G401.6 (cell line): Measurements from ENCODE around the gene PARM1.
"Not testable (repeated sequence)": the region's sequence is repeated elsewhere in the genome, so short reads cannot be mapped to it uniquely, and the experiment has no call there.

ENCODE experiments used
- FAIRE-seq: peaks from 2 replicates; lab custom pipeline; 2012; peaks lifted over from hg19 to GRCh38; lab: Jason Lieb, UNC

Gene PARM1

DNA sequence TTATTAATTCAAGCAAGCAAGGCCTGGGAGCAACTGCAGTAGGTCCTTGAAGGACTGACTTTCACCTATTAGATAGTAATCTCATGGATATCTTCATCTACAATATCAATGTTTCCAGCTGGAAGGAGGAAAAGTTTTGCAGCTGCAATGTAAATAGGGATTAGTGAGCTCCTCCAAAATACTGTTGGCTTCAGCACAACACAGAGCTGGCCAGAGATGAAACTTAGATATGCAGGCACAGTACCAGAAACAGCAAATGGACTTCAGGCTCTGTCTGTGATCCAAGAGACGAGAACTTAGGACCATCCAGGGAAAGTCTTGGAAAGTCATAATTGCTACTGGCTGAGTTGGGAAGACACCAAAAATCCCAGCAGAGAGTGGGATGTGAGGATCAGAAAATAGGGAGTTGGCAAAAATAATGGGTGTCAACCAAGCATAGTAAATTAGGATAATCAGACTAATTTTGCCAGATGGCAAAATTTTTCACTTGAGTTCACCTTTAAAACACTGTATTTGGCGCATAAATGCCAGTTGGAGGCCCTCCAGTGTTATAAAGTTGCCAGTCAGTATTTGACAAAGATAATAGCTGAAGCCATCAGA is 57.5 kb downstream of the PARM1 start:
- no peak for FAIRE-seq

GRCh38 chr4:74994436-74994835 is 61.5 kb downstream of the PARM1 start:
- FAIRE-seq, result not testable (repeated sequence)

DNA sequence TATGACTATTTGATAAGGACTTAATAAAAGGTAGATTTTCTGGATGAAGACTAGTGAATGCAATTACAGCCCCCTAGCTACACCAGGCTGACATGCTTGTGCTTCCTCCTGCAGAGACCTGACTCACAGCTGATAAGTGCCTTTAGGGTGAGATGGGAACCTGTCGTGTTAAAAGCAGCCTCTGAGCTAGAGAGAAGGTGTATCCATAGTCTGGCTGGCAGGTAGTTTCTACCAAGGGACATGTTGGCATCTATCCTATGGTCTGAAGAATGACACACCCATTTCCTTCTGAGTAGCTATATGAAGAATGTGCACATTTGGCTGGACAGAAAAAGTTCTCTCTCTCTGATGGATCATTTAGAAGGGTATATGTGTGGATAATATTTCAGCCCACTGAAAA is 64.1 kb downstream of the PARM1 start:
- no peak for FAIRE-seq

DNA sequence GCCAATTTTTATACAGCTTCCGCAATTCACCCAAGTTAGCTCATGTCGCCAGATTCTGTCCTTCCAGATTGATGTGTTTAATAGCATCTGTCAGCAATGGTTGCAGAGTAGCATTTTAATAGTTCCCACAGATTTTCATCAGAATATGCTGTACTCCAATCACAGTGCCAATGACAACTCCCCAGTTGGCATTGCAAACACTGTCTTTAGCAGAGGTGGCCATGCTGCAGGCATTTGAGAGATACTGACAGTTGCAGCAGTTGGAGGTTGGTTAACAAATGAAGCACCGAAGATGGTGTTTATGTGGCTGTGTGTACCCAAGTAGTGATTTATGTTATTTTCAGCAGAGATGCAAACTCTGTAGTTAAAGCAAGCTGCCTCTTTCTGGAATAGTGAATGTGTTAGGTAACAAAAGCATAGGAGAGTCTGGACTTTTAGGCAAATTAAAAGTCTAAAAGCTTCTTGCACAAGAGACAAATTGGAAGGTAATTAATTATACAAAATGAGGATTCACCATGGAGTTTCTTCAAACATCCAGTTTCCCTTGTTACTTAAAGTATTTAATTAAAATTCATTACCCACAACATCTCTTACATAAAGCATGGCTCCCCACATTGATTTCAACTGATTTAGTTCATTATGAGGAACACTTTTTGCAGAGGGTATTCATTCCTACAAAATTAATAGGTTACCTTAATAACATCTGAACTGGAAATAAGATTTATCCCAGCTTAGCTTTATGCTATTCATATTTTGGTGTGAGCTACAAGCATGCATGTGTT is 65.2 kb downstream of the PARM1 start:
- FAIRE-seq, result no peak

DNA sequence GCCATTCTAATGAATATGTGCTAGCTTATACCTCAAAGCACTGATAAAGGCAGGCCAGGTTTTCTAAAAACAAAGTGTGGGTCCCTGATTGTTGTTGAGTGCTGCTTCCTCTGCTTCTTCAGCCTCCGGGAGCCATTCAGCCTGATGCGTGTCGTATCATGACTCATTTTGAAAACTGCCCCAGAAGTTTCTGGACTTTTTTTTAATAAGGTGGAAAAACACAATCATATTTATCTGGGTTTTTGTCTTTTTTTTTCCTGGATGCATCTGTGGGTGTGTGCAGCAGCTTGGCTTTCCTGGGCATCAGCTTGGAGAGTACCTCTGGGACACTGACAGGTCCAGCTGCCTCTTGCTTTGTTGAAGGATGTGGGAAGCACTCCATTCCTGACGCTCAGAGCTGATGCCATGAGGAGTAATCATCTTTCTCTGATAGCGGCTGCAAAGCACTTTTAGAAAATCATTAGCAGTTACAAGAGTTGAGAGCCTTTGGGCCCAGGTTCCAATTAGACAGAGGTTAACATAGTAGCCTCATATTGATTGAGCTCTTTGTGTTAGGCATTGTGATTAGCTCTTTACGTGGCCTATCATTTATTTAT is 66.9 kb downstream of the PARM1 start:
- no peak for FAIRE-seq

DNA sequence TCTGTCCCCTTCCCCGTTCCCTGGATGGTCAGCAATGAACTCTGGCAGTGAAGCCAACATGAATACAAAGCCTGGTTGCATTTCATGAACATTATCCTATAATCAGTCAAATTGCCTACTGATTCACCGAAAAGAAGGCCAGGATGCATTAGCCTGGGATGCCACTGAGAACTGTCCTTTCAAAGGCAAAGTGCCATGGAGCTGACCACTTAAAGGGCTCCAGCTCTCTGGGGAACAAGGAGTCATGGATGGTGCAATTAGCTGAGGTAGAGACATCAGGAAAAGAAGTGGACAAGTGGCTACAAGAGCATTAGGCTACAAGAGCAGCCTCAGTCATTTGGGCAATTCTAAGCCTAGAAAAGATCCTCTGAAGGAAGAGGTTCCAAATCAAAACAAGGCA is 69.0 kb downstream of the PARM1 start:
- FAIRE-seq, result no peak

DNA sequence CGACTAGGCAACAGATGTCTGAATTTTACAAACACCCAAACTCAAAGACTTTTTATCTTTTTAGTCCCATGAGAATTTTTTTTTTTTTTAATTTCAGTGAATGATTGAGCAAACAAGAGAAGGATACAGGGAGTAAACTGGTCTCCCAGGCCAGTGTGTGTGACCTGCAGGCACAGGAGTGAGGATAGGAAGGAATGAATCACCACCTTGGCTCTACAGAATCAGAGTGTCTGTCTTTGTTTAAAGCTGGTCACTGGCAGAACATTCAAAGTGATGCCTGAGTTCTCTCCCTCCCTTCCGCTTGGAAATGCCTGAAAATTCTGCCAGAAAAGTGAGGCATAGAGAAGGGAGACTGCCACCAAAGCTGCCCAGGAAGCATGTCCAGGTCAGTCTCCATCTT is 69.5 kb downstream of the PARM1 start:
- FAIRE-seq, result no peak

- no peak for FAIRE-seq
Measured at GRCh38 chr4:75003979-75004378, 71.1 kb downstream of the PARM1 start.

DNA sequence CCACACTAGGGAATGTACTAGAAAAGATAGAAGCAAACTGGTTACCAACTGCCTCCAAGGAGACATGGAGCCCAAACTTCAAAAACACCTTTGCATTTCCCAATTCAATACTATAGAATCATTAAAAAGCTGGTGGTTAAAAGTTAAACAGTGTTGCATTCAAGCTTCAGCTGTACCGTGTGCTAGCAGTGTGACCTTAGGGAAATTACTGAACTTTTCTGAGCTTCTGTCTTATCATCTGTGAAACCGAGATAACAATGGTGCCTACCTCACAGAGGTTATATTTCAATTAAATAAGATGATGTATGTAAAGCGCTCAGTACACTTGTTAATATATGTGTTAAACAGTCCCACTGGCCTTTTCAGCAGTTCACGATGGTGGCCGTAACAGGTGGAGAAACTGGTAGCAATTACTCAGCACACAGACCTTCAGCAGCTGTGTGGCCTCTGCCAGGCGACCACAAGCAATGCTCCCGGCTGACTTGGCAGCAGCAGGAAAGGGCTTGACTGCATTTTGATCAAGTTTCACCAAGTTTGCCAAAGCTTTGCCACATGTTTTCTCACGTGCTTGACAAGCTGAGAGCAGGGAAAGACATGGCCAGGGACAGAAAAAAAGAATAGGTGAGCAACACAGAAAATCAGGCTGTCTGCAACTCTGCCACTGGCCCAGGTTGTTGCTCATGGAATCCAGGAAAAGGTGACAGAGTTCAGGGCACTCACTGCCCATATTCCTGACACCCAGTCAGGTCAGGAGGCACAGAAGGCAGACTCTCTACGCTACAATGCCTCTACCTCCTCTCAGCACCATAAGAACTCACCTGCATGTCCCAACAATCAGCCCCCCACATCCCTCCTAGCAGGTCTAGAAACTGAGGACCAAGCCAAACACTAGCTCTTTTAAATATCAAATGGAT is 72.1 kb downstream of the PARM1 start:
- no peak for FAIRE-seq

DNA sequence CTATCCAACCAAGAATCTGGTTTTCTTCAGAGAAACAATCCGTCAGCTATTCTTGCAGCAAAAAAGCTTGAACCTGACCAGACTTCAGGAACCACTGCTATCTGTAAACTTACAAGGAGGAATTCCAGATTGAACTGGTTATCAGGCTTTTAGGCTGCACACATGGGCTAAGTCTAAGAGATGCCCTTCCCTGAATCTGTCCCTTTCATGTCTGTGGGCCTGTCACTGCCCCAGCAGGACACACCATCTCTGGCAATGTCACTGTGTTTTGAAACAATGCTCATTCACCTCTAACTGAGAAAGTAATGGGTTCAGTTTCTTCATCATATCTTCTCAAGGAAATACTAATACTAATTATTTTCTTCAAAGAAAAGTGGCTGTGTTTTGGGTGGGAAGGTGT is 72.8 kb downstream of the PARM1 start:
- FAIRE-seq, result no peak

GRCh38 chr4:75007891-75008290 is 75.0 kb downstream of the PARM1 start:
- FAIRE-seq, result no peak

- FAIRE-seq, result no peak
Measured at GRCh38 chr4:75009138-75009537, 76.2 kb downstream of the PARM1 start.

- no peak for FAIRE-seq
Measured at GRCh38 chr4:75011131-75011795, 78.3 kb downstream of the PARM1 start.

DNA sequence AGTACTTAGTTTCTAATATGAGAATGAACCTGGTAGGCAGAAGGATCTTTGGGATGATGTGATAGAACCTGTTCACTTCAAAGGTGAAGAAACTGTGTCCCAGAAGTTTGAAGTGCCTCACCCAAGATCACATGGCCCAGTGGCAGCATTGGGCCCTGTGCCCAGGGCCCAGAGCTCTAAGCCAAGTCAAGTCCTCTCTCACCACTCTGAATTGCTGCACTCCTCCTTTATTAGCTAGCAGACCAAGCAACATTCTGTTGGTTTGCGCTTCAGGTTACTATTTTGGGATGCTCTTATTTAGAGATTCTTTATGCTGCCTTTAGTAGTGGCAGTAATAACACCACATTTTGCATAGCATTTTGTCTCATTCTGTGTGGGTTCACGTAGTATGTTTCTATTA is 82.7 kb downstream of the PARM1 start:
- FAIRE-seq, result no peak

DNA sequence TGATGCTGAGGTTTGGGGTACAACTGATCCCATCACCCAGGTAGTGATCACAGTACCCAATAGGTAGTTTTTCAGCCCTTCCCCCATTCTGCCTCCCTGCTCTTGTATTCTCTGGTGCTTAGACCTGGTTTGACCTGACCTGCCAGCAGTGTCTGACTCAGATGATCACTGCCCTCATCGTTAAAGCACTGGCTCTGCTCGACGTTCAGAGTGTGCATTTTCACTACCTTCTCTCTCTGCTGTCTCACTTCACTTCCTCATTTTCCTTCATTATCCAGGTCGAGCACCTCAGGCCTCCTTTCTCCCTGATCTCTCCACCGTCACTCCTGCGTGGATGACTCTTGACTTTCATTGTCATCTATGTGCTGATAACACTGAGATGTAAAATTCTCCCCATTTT is 83.6 kb downstream of the PARM1 start:
- no peak for FAIRE-seq

GRCh38 chr4:75018811-75019479 is 86.0 kb downstream of the PARM1 start:
- no peak for FAIRE-seq

DNA sequence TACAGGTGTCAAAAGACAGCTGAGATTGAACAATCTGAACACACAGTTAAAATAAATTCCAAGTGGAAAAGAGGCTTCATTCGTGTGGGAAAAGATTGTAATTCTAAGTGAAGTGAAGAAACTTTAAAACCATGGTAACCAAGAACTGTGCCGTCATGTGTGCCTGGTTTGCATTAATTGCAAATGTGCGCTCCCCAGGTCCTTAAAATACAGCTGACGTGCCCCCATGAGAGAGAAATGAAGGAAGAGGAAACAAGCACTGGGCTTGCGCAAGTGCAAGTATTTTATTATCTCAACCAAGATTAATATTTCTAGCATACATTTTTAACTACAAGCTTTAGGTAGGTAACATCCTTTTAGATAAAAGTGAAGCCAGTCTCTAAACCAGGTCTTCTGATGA is 92.5 kb downstream of the PARM1 start:
- FAIRE-seq, result no peak

GRCh38 chr4:75028196-75028854 is 95.4 kb downstream of the PARM1 start:
- FAIRE-seq, result no peak

- no peak for FAIRE-seq
Measured at GRCh38 chr4:75030028-75030427, 97.1 kb downstream of the PARM1 start.

DNA sequence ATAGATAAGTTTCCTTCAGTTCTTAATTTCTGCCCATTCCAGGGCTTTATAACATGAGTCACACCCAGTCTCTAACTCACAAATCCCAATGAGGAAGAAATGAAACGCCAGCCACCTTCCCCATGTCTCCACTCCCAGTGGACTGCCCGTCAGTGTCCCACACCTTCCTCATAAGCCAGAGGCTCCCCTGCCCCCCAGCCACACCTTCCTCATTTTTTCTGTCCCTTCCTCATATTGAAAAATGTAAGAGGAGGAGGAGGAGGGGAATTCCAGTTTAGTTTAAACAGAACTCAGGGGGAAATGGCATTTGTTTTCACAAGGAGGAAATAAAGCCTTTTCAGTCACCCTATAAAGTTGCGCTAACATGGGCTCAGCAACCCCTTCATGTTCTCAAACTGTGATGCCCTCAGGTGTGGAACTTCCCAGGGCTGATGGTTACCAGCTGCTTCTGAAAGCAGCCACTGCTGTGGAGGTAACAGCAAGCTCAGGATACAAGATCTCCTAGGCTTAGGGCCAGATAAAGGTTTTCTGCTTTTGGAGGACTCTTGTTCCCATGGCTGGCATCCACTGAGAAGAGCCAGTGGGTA is 97.8 kb downstream of the PARM1 start:
- FAIRE-seq, result no peak

DNA sequence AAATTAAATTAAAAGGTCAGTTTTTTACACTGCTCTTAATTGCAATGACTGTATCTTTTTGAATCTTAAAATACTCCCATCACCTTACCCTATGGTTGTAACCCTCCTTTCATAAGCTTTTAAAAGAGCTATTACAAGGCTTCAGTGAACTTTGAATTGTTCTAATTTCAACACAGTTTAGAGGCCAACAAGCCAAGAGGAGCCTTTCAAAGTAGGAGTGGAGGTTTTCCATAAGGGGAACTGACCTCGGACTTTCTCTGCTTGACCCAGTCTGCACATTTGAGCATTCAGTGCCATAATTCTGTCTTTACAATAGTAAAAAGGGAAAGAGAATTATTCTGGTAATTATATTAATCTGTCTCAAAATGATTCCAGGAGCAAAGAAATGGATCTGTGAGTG is 98.9 kb downstream of the PARM1 start:
- FAIRE-seq, result no peak
